RWPE2 (cell line): ENCODE results near the gene SLC9A9.

Experiments used
- ATAC-seq: fragments of 200-7000 bp; cut with Tn5 transposase; 3 replicates; pipeline ENCODE4 v1.9.1; 2021; ENCODE audit warnings: low read depth
- DNase-seq: peaks from one replicate; pipeline ENCODE4 v3.0.0-alpha.2; 2020; ENCODE audit warnings: low spot score
- H3K27ac ChIP-seq: fragments of 450-650 bp; 2 replicates; pipeline ENCODE4 v1.5.1; 2017; ENCODE audit warnings: mild to moderate bottlenecking; ENCODE audit not compliant: poor library complexity, severe bottlenecking
- H3K27me3 ChIP-seq: fragments of 250-450 bp; sonication (Bioruptor Pico); 2 replicates; pipeline ENCODE4 v1.5.1; 2021; ENCODE audit warnings: mild to moderate bottlenecking, moderate library complexity; ENCODE audit not compliant: insufficient read depth, poor library complexity, severe bottlenecking
- H3K36me3 ChIP-seq: fragments of 250-450 bp; sonication (Bioruptor Pico); 2 replicates; pipeline ENCODE4 v1.5.1; 2020; ENCODE audit warnings: low read depth, mild to moderate bottlenecking, moderate library complexity
- H3K4me1 ChIP-seq: fragments of 250-450 bp; sonication (Bioruptor Pico); 2 replicates; pipeline ENCODE4 v1.5.1; 2021; ENCODE audit warnings: mild to moderate bottlenecking, moderate library complexity; ENCODE audit not compliant: insufficient read depth, poor library complexity, severe bottlenecking
- H3K4me3 ChIP-seq: fragments of 250-450 bp; sonication (Bioruptor Pico); 2 replicates; pipeline ENCODE4 v1.5.1; 2021; ENCODE audit warnings: mild to moderate bottlenecking, moderate library complexity; ENCODE audit not compliant: severe bottlenecking
- H3K9me3 ChIP-seq: fragments of 250-450 bp; sonication (Bioruptor Pico); 2 replicates; pipeline ENCODE4 v1.5.1; 2021; ENCODE audit warnings: mild to moderate bottlenecking, moderate library complexity; ENCODE audit not compliant: severe bottlenecking
- TF ChIP-seq, protein P1 (sequence below): fragments of 450-650 bp; IDR thresholded peaks from one replicate; pipeline ENCODE4 v1.5.1; 2017; ENCODE audit warnings: mild to moderate bottlenecking, moderate library complexity; ENCODE audit not compliant: poor library complexity, severe bottlenecking

Gene SLC9A9

DNA sequence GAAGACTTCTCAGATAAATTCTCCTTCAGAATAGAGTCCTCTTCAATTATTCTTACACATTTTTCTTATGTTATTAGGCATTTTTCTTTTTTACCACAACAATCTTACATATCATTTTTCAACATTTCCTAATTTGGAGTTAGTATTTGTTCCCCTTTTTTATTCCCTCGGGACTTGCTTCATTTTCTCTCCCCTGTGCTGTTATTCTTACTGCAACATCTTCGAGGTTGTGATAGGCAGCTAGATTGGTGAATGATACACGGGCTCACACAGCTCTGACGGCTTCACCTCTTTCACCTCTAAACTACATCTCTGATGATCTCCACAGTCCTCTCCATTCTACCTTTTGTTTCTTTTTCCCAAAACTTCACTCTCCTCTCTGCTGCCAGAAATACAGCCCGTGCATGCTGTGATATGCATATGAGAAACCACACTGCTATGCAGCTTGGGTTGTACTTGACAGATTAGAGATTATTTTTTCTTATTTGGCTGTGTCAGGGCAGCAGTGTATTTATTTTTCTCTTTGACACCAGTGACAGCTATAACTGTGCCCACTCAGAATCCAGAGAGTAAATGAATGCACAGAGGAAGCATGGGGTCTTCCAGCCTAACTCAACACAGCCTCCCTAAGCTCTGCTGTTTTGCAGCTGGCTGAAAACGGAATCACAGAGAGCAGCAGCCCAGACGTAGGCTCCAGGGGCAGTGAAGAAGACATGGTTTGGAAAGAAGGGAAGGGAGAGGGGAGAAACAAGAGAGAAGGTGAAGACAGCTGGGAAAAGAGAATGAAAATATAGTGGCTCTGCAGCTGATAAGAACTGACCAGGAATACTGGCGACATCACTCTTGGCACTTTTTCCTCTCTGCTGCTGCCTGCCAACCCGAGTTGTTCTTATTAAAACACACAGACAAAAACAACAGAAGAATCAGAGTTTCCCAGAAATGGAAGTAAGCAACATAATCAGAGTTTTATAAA is 61.8 kb downstream of the SLC9A9 start:
- no peak for ATAC-seq
- TF ChIP-seq, protein P1, sequence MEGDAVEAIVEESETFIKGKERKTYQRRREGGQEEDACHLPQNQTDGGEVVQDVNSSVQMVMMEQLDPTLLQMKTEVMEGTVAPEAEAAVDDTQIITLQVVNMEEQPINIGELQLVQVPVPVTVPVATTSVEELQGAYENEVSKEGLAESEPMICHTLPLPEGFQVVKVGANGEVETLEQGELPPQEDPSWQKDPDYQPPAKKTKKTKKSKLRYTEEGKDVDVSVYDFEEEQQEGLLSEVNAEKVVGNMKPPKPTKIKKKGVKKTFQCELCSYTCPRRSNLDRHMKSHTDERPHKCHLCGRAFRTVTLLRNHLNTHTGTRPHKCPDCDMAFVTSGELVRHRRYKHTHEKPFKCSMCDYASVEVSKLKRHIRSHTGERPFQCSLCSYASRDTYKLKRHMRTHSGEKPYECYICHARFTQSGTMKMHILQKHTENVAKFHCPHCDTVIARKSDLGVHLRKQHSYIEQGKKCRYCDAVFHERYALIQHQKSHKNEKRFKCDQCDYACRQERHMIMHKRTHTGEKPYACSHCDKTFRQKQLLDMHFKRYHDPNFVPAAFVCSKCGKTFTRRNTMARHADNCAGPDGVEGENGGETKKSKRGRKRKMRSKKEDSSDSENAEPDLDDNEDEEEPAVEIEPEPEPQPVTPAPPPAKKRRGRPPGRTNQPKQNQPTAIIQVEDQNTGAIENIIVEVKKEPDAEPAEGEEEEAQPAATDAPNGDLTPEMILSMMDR = no peak
- H3K4me1 ChIP-seq = no peaks in the 10 kb centered on the region
- no peaks in the 10 kb centered on the region for H3K9me3 ChIP-seq
- DNase-seq = no peak
- H3K27me3 ChIP-seq = no peaks in the 10 kb centered on the region
- no peak overlapping the region for H3K27ac ChIP-seq
- H3K36me3 ChIP-seq = no peaks in the 10 kb centered on the region
- no peak overlapping the region for H3K4me3 ChIP-seq

DNA sequence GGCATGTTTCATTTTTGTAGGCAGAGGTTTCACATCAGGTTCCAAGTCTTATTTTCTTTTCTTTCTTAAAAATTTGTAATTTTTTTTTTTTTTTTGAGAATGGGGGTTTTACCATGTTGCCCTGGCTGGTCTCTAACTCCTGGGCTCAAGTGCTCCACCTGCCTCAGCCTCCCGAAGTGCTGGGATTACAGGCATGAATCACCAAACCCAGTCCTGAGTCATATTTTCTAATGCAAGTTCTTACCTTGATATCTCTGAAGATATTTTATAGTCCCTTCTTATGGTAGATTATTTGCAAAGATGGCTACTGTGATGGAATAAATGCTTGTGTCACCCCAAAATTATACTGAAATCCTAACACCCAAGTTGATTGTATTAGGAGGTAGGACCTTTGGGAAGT is 63.8 kb downstream of the SLC9A9 start:
- no peak for DNase-seq
- TF ChIP-seq, protein P1 = no peak
- Histone ChIP-seq H3K9me3 (no peaks in the 10 kb centered on the region), H3K4me3 (no peak overlapping the region), H3K4me1 (no peaks in the 10 kb centered on the region), H3K36me3 (no peaks in the 10 kb centered on the region), H3K27me3 (no peaks in the 10 kb centered on the region), H3K27ac (no peak overlapping the region)
- peak; percentile 33; the same call in 1 of the 3 replicates for ATAC-seq

DNA sequence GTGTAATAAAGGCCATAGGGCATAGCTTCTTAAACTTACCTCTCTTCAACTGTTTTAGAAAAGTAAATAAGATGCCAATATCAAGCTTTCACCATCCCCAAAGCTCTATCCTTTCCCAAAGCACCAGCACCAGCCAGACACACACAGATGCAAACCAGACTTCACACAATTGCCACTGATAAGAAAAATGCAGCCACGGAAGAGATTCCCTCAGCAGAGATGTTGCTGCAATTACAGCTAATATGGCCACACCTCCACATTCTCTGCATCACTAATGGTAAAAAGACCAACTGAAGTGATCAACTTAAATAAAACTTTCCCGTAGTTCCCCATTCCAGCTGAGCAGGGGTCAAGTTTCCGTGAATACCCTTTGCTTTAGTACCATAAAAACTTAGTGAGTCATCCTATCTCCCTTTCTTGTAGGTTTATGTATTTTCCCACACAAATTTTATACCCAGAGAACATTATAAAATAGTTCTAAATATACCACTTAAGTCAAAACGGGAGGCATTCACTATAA is 64.4 kb downstream of the SLC9A9 start:
- Histone ChIP-seq H3K36me3 (no peaks in the 10 kb centered on the region), H3K9me3 (no peaks in the 10 kb centered on the region), H3K27me3 (no peaks in the 10 kb centered on the region), H3K4me1 (no peaks in the 10 kb centered on the region), H3K27ac (no peak overlapping the region), H3K4me3 (no peak overlapping the region)
- ATAC-seq (no peak), DNase-seq (no peak)
- TF ChIP-seq, protein P1 = no peak

DNA sequence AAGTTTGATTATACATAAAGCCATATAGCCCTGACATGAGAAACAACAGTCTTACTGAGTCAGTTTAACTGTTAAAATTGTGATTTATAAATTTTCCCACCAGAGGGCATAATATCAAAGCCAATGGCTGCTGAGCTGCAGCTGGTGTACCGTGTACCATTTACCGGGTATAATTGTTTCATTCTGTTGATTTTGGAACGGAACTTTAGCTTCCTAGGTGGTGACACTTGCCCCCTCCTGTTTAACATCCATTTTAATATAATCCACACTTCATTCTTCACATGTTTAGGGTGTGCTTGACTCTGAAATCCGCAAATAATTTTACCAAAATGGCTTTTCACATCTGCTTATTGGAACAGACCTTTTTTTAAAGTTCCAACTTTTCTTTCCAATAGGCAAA is 72.8 kb downstream of the SLC9A9 start:
- ATAC-seq (peak; percentile 78; the same call in 2 of the 3 replicates), DNase-seq (no peak)
- TF ChIP-seq, protein P1 = peak; percentile 83
- Histone ChIP-seq H3K4me3 (no peak overlapping the region), H3K36me3 (no peaks in the 10 kb centered on the region), H3K27ac (no peak overlapping the region), H3K27me3 (no peaks in the 10 kb centered on the region), H3K4me1 (no peaks in the 10 kb centered on the region), H3K9me3 (no peaks in the 10 kb centered on the region)
